HG03095 (cell line): ENCODE measurements around the gene IGSF9B.
A peak's percentile ranks its signal among the peaks of the same experiment; 100 is the strongest.

ENCODE experiments used
- ATAC-seq: cut with Tn5 transposase; IDR thresholded peaks from one replicate; pipeline ENCODE4 v1.9.1; 2021; ENCODE audit warnings: moderate library complexity; ENCODE audit not compliant: unreplicated experiment

The IGSF9B gene

DNA sequence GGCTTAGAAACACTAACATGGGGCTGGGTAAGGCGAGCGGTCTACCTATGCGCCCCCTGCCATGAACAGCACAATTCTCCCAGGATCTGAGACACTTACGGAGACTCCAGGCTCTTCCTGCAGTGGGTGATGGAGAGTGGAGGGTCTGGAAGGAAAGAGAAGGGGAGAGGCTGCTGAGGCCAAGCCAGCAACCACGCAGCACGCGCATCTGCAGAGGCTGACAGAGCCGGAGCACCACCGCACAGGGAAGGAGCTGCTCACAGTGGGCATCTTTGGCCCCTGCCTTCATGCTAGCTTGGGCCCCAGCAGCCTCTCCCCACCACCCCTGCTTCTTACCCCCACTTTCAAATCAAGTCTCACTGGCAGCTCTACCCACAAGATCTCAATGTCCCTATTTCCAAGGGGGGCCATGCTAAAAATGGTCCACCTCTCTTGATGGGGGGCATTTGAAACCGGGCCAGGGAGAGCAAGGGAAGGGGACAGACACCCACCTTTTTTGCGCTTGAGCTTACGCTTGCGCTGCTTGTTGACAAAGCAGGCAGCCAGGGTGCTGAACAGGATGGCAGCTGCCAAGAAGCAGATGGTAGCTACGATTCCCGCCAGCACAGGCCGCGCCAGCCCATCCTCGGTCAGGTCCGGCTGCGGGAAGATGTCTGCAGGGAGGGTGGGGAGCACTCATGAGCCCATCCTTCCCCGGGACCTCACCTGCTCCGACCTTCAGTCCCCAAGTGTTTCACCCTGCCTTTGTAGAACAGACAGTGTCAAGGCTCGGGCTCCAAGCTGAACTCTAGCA lies 34.5 kb downstream of the IGSF9B start:
- ATAC-seq: no peak

DNA sequence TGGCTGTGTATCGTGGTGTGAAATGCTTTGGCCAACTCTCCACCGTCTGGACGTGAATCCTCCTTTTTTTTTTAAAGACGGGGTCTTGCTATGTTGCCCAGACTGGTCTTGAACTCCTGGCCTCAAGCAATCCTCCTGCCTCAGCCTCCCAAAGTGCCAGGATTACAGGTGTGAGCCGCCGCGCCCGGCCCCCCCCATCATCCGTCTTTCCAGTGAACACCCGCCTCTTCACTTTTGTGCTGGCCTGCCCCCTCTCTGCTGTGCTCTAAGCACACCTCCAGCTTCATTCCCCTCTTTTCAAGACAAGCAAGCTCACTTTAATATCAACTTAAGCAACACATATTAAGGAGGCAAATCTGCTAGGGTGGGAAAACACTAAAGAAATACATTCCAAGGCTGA lies 35.3 kb downstream of the IGSF9B start:
- no peak for ATAC-seq

DNA sequence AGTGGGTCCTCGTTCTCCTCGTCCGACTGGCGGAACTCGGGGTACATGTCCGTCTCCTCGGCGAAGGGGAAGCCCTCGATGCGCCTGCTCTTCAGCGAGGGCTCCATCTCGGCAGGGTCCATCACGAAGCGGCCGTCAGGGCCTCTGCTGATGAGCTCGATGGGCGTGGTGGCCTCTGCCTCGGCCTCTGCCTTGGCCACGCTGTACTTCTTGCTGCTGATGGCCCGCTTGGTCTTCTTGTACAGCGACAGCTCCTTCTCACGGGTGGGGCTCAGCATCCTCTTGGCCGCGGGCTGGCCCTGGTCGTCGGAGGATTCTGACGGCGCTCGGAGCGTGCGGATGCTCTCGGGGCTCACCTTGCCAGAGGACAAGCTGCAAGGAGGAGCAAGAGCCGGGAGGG lies 35.7 kb downstream of the IGSF9B start:
- no peak for ATAC-seq

DNA sequence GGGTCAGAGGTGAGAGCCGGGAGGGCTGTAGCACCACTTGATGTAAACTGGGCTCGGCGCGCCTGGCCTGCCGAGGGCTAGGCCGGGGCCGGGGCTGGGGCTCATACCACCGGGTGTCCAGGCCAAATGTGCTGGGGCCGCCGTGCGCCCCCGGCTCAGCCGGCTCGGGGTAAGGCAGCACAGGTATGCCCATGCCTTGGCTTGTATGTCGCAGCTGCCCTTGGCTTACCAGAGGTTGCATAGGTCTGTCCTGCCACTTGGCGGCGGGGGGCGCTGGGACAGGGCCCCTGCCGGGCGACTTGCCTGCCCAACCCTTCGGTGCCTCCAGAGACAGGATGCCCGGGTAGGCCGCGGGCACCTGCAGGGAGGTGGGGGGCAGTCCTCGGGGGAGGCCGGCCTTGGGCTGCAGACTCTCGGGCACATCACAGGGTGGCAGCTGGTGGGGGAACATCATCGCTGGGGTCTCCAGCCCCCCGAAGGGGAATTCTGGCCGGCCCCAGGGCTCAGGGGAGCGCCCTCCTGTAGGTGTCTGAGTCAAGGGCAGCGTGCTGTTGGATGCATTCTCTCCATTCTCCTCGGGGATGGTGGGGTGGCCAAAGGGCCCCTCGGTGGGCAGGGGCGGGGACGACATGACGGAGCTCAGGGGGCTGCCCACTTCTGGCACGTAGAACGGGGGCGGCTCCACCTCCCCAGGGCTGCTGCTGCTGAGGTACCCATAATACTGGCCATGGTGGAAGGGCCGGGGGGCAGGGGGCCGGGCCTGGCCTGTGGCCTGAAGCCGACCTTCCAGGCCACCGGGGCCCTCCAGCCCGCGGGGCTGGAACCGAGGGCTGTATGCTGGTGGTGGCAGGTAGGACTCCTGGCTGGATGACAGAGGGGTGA lies 36.4 kb downstream of the IGSF9B start:
- no peak for ATAC-seq

DNA sequence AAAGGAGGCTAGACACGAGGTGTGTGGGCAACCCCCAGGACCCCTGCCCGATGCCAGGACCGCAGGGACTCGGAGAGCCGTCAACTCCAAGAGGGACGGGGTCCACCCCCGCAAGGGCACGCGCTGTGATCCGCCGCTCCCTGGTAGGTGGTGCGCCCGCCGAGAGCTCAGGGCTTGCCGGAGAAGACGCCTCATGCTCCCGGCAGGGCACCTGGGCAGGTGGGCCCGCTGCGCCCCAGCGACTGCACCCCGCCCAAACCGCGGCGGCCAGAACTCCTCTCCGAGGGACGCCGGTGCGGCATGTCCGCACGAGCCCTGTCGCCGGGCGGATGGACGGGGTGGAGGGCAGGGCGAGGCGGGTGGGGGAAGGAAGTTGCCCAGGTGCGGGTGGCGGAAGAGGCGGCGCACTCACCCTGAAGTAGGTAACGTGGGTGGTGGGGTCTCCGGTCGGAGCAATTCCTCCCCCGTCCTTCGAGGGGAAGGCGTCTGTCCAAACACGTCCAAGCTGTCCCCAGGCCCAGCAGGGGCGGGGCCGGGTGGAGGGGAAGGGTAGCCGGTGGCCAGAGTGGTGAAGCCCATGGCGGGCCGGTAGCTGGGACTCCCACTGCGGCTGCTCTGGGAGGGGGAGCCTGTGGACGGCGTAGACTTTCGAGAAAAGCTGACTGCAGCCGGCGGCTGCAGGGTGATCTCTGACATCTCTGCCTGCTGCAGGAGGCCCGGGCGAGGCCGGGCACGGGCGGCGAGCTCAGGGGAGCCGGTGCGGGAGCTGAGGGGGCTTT lies 37.2 kb downstream of the IGSF9B start:
- ATAC-seq: no peak

DNA sequence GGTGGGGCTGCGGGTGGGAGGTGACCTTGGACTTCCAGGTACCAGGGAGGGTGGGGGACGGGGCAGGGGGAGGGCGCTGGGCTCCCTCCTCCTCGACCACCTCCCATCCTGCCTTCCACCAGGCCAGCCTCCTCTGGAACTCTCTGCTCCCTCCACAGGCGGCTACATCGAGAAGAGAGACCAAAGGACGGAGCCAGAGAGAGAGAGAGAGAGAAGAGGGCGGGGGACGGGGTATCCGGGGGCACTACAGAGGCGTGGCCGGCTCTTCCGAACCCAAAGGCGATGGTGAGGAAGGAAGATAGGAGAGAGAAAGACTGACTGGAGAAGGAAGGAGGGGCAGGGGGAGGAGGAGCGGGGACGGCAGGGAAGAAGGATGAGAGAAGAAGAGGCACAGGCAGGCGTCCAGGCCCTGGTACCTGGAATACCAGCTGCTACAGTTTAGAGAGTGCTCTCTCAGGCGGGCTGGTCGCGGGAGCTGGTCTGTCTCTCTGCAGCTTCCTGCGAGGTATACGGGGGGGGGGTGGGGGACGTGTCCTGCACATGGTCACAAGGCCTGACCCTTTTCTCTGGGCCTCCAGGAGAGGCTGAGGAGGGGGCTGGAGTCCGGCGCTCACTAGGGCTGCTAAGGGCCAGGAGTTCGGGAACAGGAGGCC lies 38.0 kb downstream of the IGSF9B start:
- no peak for ATAC-seq

GRCh38 chr11:133917921-133918607 lies 38.7 kb downstream of the IGSF9B start:
- ATAC-seq: no peak

- ATAC-seq: no peak
Measured at GRCh38 chr11:133916784-133917440, 39.9 kb downstream of the IGSF9B start.

DNA sequence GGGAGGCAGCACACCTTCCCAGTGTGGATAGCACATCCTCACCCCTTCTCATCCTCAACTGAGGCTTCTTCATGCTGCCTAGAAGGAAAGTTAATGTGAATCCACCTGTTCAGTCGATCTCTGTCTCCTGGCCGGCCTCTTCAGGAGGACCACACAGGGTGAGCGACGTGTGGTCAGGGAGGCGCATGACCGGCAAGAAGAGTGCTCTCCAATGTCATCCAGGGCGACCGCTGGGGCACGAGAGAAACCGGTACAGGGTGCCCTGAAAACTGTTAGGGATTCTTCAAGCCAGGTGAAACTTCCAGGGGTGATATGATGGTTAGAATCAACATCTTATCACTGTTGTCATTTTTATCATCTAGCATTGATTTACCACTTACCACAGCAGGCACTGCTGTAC lies 43.0 kb downstream of the IGSF9B start:
- ATAC-seq: no peak

GRCh38 chr11:133911171-133911570 lies 45.6 kb downstream of the IGSF9B start:
- ATAC-seq: no peak

- ATAC-seq: no peak
Measured at GRCh38 chr11:133910101-133910500, 46.7 kb downstream of the IGSF9B start.

GRCh38 chr11:133908827-133909226 lies 47.9 kb downstream of the IGSF9B start:
- no peak for ATAC-seq

- no peak for ATAC-seq
Measured at GRCh38 chr11:133907841-133908241, 48.9 kb downstream of the IGSF9B start.

DNA sequence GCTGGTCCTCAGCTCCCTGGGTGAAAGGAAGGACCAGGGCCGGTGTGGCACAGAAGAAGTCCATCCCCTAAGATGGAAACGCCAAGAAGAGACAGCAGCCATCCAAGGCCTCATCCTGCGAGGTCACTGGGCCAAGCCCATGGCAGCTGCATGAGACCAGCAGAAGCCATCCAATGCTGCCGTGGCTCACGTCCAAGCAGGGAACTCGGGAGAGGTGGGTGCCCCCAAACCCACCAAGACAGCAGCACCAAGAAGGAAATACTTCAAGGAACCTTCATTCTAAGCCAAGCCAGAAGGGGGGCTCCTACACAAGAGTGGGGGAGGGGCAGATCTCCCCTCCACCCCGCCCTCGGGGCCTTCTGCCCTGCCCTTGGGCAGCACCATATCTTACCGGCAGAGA lies 49.6 kb downstream of the IGSF9B start:
- ATAC-seq: no peak

DNA sequence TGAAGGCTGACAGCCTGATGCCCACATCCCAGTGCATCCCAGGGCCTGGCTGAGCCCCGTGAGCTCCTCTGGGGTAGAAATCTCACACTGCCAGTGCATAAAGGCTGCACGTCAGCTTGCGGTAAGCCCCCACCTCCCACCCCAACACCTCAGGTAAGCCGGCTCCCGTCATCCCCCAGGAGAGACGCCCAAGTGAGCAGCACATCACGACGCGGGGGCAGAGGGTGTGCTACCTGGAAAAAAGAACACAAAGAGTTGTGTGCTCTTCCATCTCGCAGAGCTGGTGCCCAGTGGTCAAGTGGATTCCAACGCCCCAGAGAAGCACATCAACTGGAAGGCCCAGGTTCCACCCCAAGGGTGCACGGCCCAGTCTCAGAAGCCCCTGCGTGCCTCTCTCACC lies 50.0 kb downstream of the IGSF9B start:
- ATAC-seq: no peak

- ATAC-seq: no peak
Measured at GRCh38 chr11:133906241-133906640, 50.5 kb downstream of the IGSF9B start.

GRCh38 chr11:133905677-133906156 lies 51.1 kb downstream of the IGSF9B start:
- peak; percentile 57 for ATAC-seq

DNA sequence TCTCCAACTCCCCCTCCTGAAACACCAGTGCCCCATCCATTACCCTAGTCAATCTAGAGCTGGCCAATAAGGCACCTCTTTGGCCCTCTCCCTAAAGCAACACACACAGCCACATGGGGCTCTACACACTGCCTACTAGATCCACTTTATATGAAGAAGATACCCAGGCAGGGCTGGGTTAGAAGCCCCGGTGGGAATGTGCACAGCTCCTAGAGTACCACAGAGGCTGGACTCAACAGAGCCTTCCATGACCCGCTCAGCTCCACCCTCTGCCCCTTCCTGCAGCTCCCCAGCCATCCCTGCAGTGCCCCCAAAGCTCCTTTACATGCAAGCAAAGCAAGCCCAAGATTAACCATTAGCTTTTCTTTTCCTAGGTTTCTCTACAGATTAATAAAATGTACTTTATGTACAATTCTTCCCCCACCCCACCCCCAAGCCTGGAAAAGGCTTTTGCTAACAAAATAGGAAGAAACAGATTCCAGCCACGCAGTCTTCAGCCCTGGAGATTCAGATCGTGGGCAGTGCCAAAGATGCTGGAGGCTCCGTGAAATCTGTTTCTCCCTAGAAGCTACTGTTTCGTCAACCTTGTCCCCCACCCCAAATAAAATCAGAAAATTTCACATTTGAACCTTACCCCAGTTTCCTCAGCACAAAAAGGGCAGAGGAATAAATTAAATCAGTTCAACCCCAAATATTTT lies 51.8 kb downstream of the IGSF9B start:
- ATAC-seq: no peak
